ENCODE results near the gene HEYL.

DNA sequence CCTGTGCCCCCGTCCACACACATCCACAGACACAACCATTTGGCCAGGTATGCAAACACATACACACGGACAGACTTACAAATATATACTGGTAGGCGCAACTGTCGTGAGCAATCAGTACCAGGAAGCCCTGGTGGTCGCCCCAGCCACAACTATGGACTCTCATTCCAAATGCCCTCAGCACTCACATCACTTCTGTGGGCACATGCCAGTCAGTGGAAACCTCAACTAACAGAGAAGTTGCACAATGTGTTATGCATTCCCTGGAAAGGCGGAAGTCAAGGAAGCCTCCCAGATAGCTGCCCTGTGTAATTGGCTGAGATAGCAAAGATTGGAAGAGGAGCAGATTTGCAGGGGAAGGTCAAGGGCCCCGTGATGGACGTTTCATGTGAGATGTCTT, 1.4 kb upstream of the HEYL start:
- TF ChIP-seq POLR2A (IDR thresholded peaks at IDR 0.05; ENCODE audit: control extremely low read depth in 1 of 2, low read depth in 2 of 2, low read length in 2 of 2) (no peak), SRF (IDR thresholded peaks at IDR 0.05; ENCODE audit: low read depth, low read length) (no peak), CBX8 (IDR thresholded peaks at IDR 0.05; ENCODE audit: borderline replicate concordance, low read depth, low read length) (no peak), RBBP5 (IDR thresholded peaks at IDR 0.05; ENCODE audit: borderline replicate concordance, low read depth, low read length) (no peak), RAD21 (IDR thresholded peaks at IDR 0.05 in 1 of 2, conservative IDR thresholded peaks at IDR 0.05 in 1 of 2; ENCODE audit: low read depth in 2 of 2, low read length in 2 of 2) (no peak), BRCA1 (IDR thresholded peaks at IDR 0.05; ENCODE audit: low read depth, low read length) (no peak), NRF1 (IDR thresholded peaks at IDR 0.05; ENCODE audit: low read depth, low read length) (no peak)
- TF ChIP-seq, protein P1, sequence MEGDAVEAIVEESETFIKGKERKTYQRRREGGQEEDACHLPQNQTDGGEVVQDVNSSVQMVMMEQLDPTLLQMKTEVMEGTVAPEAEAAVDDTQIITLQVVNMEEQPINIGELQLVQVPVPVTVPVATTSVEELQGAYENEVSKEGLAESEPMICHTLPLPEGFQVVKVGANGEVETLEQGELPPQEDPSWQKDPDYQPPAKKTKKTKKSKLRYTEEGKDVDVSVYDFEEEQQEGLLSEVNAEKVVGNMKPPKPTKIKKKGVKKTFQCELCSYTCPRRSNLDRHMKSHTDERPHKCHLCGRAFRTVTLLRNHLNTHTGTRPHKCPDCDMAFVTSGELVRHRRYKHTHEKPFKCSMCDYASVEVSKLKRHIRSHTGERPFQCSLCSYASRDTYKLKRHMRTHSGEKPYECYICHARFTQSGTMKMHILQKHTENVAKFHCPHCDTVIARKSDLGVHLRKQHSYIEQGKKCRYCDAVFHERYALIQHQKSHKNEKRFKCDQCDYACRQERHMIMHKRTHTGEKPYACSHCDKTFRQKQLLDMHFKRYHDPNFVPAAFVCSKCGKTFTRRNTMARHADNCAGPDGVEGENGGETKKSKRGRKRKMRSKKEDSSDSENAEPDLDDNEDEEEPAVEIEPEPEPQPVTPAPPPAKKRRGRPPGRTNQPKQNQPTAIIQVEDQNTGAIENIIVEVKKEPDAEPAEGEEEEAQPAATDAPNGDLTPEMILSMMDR (IDR thresholded peaks at IDR 0.05; ENCODE audit: control extremely low read depth in 1 of 3, insufficient read depth in 1 of 3, low read depth in 1 of 3, low read length in 3 of 3) = no peak
